Astrocyte (in vitro differentiated cells and primary cell): Measurements from ENCODE around the gene TMEM9. TPM values are rescaled to one million over a fixed set of nuclear protein-coding genes. Genes with fewer than 3 reads are reported as not detected.

ENCODE experiments used
- DNase-seq: peaks from one replicate; pipeline ENCODE4 v3.0.0-alpha.2; 2010; ENCODE audit warnings: low read depth
- FAIRE-seq: peaks from 2 replicates; lab custom pipeline; 2011; peaks lifted over from hg19 to GRCh38; lab: Jason Lieb, UNC
- H2AFZ ChIP-seq: 2 replicates; pipeline ENCODE4 v1.6.0; 2012; ENCODE audit warnings: low read depth, low read length, inconsistent platforms
- H3K27ac ChIP-seq: 2 replicates; pipeline ENCODE4 v1.5.1; 2011; ENCODE audit warnings: low read depth, low read length, inconsistent platforms
- H3K27me3 ChIP-seq: 2 replicates; pipeline ENCODE4 v1.6.0; 2011; ENCODE audit warnings: low read length, inconsistent platforms; ENCODE audit not compliant: insufficient read depth
- H3K36me3 ChIP-seq: 2 replicates; pipeline ENCODE4 v1.5.1; 2011; ENCODE audit warnings: low read length, inconsistent platforms; ENCODE audit not compliant: insufficient read depth
- H3K4me1 ChIP-seq: 2 replicates; pipeline ENCODE4 v1.5.1; 2011; ENCODE audit warnings: low read length, inconsistent platforms; ENCODE audit not compliant: insufficient read depth
- H3K4me2 ChIP-seq: 2 replicates; pipeline ENCODE4 v1.6.0; 2012; ENCODE audit warnings: low read length, inconsistent platforms
- H3K4me3 ChIP-seq: 2 replicates; pipeline ENCODE4 v1.5.1; 2011; ENCODE audit warnings: low read depth, mild to moderate bottlenecking, low read length, inconsistent platforms; ENCODE audit not compliant: insufficient read depth
- H3K79me2 ChIP-seq: 2 replicates; pipeline ENCODE4 v1.6.0; 2012; ENCODE audit warnings: mild to moderate bottlenecking, low read length, inconsistent platforms; ENCODE audit not compliant: insufficient read depth
- H3K9ac ChIP-seq: 2 replicates; pipeline ENCODE4 v1.6.0; 2012; ENCODE audit warnings: mild to moderate bottlenecking, low read length, inconsistent platforms
- H3K9me3 ChIP-seq: 2 replicates; pipeline ENCODE4 v1.5.1; 2012; ENCODE audit warnings: low read depth, mild to moderate bottlenecking, low read length, inconsistent platforms; ENCODE audit not compliant: insufficient read depth
- H4K20me1 ChIP-seq: 2 replicates; pipeline ENCODE4 v1.6.0; 2012; ENCODE audit warnings: low read length, inconsistent platforms; ENCODE audit not compliant: insufficient read depth
- H3K27ac Mint-ChIP-seq: one replicate; pipeline ENCODE4 v1.8.0; 2021; ENCODE audit warnings: mild to moderate bottlenecking, mixed read lengths; ENCODE audit not compliant: unreplicated experiment
- H3K27me3 Mint-ChIP-seq: one replicate; pipeline ENCODE4 v1.8.0; 2021; ENCODE audit warnings: low read depth, mixed read lengths; ENCODE audit not compliant: unreplicated experiment
- H3K36me3 Mint-ChIP-seq: one replicate; pipeline ENCODE4 v1.8.0; 2021; ENCODE audit warnings: low read depth, mixed read lengths; ENCODE audit not compliant: unreplicated experiment
- H3K4me1 Mint-ChIP-seq: one replicate; pipeline ENCODE4 v1.8.0; 2021; ENCODE audit warnings: low read depth, mixed read lengths; ENCODE audit not compliant: unreplicated experiment
- H3K4me3 Mint-ChIP-seq: one replicate; pipeline ENCODE4 v1.8.0; 2021; ENCODE audit warnings: mild to moderate bottlenecking, moderate library complexity, mixed read lengths; ENCODE audit not compliant: unreplicated experiment
- H3K9me3 Mint-ChIP-seq: one replicate; pipeline ENCODE4 v1.8.0; 2021; ENCODE audit warnings: mild to moderate bottlenecking, mixed read lengths; ENCODE audit not compliant: unreplicated experiment
- CTCF ChIP-seq: IDR thresholded peaks from 2 replicates; pipeline ENCODE4 v1.5.1; 2011; ENCODE audit warnings: low read depth, mild to moderate bottlenecking, inconsistent platforms, low read length, moderate library complexity; ENCODE audit not compliant: insufficient read depth
- EZH2 ChIP-seq: IDR thresholded peaks from 2 replicates; pipeline ENCODE4 v1.6.1; 2012; ENCODE audit warnings: mild to moderate bottlenecking, low read length, inconsistent platforms; ENCODE audit not compliant: insufficient read depth
- total RNA-seq: library from RNA; stranded (reverse); gene quantifications from 2 replicates; pipeline ENCODE4 v1.2.1, GENCODE V29; 2021

Gene TMEM9
- total RNA-seq, 1 donor from 2014 or later, result 88.1 TPM

GRCh38 chr1:201190624-201191051 lies 36.4 kb upstream of the TMEM9 start, which contains the start of gene IGFN1:
TSS of gene IGFN1 (plus strand) at chr1:201190824. CDS start at chr1:201193294, 2,470 bp downstream.
- DNase-seq (no peak), FAIRE-seq (no peak)
- Histone ChIP-seq H3K4me2 (peak within 1 kb of the TSS; percentile 51), H2AFZ (peak within 1 kb of the TSS; percentile 29), H3K36me3 (no peaks in the 10 kb centered on the region), H3K4me1 (peaks cover 14% of the 10 kb centered on the region), H3K9ac (peak within 1 kb of the TSS; percentile 50), H3K27ac (peak within 1 kb of the TSS; percentile 29), H3K79me2 (no peaks in the 10 kb centered on the region), H4K20me1 (no peaks in the 10 kb centered on the region), H3K4me3 (no peak within 1 kb of the TSS), H3K27me3 (no peaks in the 10 kb centered on the region), H3K9me3 (no peaks in the 10 kb centered on the region)
- no peak within 1 kb of the TSS for H3K4me3 Mint-ChIP-seq
- peaks cover 40% of the 10 kb centered on the region for H3K27me3 Mint-ChIP-seq
- H3K4me1 Mint-ChIP-seq, result peaks cover 5% of the 10 kb centered on the region
- H3K27ac Mint-ChIP-seq, result no peak within 1 kb of the TSS
- H3K9me3 Mint-ChIP-seq, result peaks cover 3% of the 10 kb centered on the region
- TF ChIP-seq CTCF (no peak), EZH2 (no peak)
- no peaks in the 10 kb centered on the region for H3K36me3 Mint-ChIP-seq

- Mint-ChIP-seq H3K27ac (no peak overlapping the region), H3K36me3 (no peaks in the 10 kb centered on the region), H3K9me3 (peaks cover 3% of the 10 kb centered on the region), H3K4me1 (peaks cover 11% of the 10 kb centered on the region), H3K4me3 (no peak overlapping the region), H3K27me3 (peaks cover 38% of the 10 kb centered on the region)
- no peak overlapping the region for H3K9ac ChIP-seq
- H2AFZ ChIP-seq, result no peak overlapping the region
- peaks cover 20% of the 10 kb centered on the region for H3K4me1 ChIP-seq
- no peaks in the 10 kb centered on the region for H3K27me3 ChIP-seq
- TF ChIP-seq CTCF, result no peak
- TF ChIP-seq EZH2, result no peak
- FAIRE-seq (no peak), DNase-seq (no peak)
- H3K36me3 ChIP-seq, result no peaks in the 10 kb centered on the region
- H3K9me3 ChIP-seq, result no peaks in the 10 kb centered on the region
- no peak overlapping the region for H3K27ac ChIP-seq
- no peaks in the 10 kb centered on the region for H3K79me2 ChIP-seq
- H4K20me1 ChIP-seq, result no peaks in the 10 kb centered on the region
- no peak overlapping the region for H3K4me3 ChIP-seq
- H3K4me2 ChIP-seq, result no peak overlapping the region
Measured at GRCh38 chr1:201190005-201190404, 35.7 kb upstream of the TMEM9 start.

GRCh38 chr1:201189085-201189484 lies 34.8 kb upstream of the TMEM9 start:
- peaks cover 38% of the 10 kb centered on the region for H3K27me3 Mint-ChIP-seq
- Histone ChIP-seq H4K20me1 (no peaks in the 10 kb centered on the region), H3K36me3 (no peaks in the 10 kb centered on the region), H3K9ac (no peak overlapping the region), H3K27ac (no peak overlapping the region), H3K79me2 (no peaks in the 10 kb centered on the region), H3K4me1 (peaks cover 27% of the 10 kb centered on the region), H3K27me3 (no peaks in the 10 kb centered on the region), H2AFZ (no peak overlapping the region), H3K4me3 (no peak overlapping the region), H3K4me2 (no peak overlapping the region), H3K9me3 (no peaks in the 10 kb centered on the region)
- no peaks in the 10 kb centered on the region for H3K36me3 Mint-ChIP-seq
- peaks cover 19% of the 10 kb centered on the region for H3K4me1 Mint-ChIP-seq
- TF ChIP-seq EZH2 (no peak), CTCF (no peak)
- H3K4me3 Mint-ChIP-seq, result no peak overlapping the region
- DNase-seq (no peak), FAIRE-seq (no peak)
- peaks cover 3% of the 10 kb centered on the region for H3K9me3 Mint-ChIP-seq
- no peak overlapping the region for H3K27ac Mint-ChIP-seq
